Glutamatergic neuron (in vitro differentiated cells): ENCODE measurements around the gene PCSK7. TPM values are rescaled to one million over a fixed set of nuclear protein-coding genes. Genes with fewer than 3 reads are reported as not detected.

Experiments
- DNase-seq: peaks from one replicate; pipeline ENCODE4 v3.0.0; 2022
- H3K27ac Mint-ChIP-seq: one replicate; pipeline ENCODE4 v1.8.0; 2020; ENCODE audit warnings: mild to moderate bottlenecking, mixed read lengths, inconsistent platforms; ENCODE audit not compliant: unreplicated experiment
- H3K27me3 Mint-ChIP-seq: one replicate; pipeline ENCODE4 v1.8.0; 2020; ENCODE audit warnings: mild to moderate bottlenecking, moderate library complexity, mixed read lengths, inconsistent platforms; ENCODE audit not compliant: unreplicated experiment
- H3K36me3 Mint-ChIP-seq: one replicate; pipeline ENCODE4 v1.8.0; 2020; ENCODE audit warnings: mild to moderate bottlenecking, mixed read lengths, inconsistent platforms; ENCODE audit not compliant: unreplicated experiment
- H3K4me1 Mint-ChIP-seq: one replicate; pipeline ENCODE4 v1.8.0; 2020; ENCODE audit warnings: mild to moderate bottlenecking, low read depth, mixed read lengths, inconsistent platforms; ENCODE audit not compliant: unreplicated experiment
- H3K4me3 Mint-ChIP-seq: one replicate; pipeline ENCODE4 v1.8.0; 2020; ENCODE audit warnings: mild to moderate bottlenecking, mixed read lengths, inconsistent platforms; ENCODE audit not compliant: unreplicated experiment
- H3K9me3 Mint-ChIP-seq: one replicate; pipeline ENCODE4 v1.8.0; 2020; ENCODE audit warnings: mild to moderate bottlenecking, moderate library complexity, mixed read lengths, inconsistent platforms; ENCODE audit not compliant: unreplicated experiment
- total RNA-seq: library from RNA; stranded (reverse); fragmentation: NEBNext Ultra II Directional; extraction: Animal tissue kit (Norgen Biotek cat#: 25700); gene quantifications from one replicate; pipeline ENCODE4 v1.2.1, GENCODE V29; 2021; ENCODE audit not compliant: unreplicated experiment
- TF ChIP-seq, protein P1 (sequence below): fragments of 200-600 bp; sonication (generic); IDR thresholded peaks from one replicate; pipeline ENCODE4 v1.5.0; 2021; ENCODE audit not compliant: partially characterized antibody, unreplicated experiment

PCSK7 gene
- total RNA-seq, 1 donor from 2014 or later = 109 TPM

GRCh38 chr11:117221775-117222517 is 9.9 kb downstream of the PCSK7 start:
- Mint-ChIP-seq H3K36me3 (no peaks in the 10 kb centered on the region), H3K27ac (no peak overlapping the region), H3K4me3 (peak overlapping the region; percentile 15), H3K4me1 (peaks cover 9% of the 10 kb centered on the region), H3K9me3 (no peaks in the 10 kb centered on the region), H3K27me3 (peaks cover 2% of the 10 kb centered on the region)
- no peak for DNase-seq
- TF ChIP-seq, protein P1, sequence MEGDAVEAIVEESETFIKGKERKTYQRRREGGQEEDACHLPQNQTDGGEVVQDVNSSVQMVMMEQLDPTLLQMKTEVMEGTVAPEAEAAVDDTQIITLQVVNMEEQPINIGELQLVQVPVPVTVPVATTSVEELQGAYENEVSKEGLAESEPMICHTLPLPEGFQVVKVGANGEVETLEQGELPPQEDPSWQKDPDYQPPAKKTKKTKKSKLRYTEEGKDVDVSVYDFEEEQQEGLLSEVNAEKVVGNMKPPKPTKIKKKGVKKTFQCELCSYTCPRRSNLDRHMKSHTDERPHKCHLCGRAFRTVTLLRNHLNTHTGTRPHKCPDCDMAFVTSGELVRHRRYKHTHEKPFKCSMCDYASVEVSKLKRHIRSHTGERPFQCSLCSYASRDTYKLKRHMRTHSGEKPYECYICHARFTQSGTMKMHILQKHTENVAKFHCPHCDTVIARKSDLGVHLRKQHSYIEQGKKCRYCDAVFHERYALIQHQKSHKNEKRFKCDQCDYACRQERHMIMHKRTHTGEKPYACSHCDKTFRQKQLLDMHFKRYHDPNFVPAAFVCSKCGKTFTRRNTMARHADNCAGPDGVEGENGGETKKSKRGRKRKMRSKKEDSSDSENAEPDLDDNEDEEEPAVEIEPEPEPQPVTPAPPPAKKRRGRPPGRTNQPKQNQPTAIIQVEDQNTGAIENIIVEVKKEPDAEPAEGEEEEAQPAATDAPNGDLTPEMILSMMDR = no peak

DNA sequence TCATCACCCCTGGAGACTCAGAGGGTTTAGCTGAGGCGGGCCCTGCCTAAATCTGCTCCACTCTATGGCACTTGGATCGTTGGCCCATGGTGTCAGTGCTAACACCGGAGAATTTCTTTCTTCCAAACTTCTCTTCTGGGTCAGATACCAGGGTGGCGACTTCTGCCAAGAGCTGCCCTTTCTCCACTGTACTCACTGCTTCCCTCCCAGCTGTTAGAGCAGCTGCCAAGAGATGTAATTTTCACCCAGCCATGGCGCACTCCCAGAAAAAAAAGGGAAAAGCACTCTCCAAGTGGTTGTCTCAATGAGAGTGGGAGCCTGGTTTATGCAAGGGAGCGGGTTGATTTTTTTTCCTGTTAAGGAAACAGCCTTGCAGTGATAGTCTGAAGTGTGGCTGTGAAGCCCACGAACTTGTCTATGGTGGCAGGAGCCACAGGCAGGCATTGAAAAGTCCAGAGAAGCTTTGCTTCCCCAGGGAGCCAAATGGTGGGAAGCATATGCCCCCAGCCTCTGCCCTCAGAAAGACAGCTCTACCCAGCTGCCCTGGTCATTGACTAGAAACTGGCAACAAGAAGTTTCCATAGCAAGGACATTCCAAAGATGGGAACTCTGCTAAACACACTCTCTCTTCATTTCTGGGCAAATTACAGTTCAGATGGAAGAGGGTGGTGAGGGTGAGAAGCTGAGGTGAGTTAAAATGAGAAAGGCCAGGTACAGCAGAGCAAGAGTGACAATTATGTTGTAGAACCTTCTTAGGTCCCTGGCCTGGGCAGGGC is 10.7 kb downstream of the PCSK7 start:
- Mint-ChIP-seq H3K27me3 (peaks cover 2% of the 10 kb centered on the region), H3K4me3 (no peak overlapping the region), H3K4me1 (peaks cover 9% of the 10 kb centered on the region), H3K9me3 (no peaks in the 10 kb centered on the region), H3K27ac (no peak overlapping the region), H3K36me3 (no peaks in the 10 kb centered on the region)
- TF ChIP-seq, protein P1 = no peak
- no peak for DNase-seq

GRCh38 chr11:117220568-117220967 is 11.3 kb downstream of the PCSK7 start:
- H3K27ac Mint-ChIP-seq = no peak overlapping the region

GRCh38 chr11:117219995-117220394 is 11.9 kb downstream of the PCSK7 start:
- Mint-ChIP-seq H3K27ac (no peak overlapping the region), H3K4me1 (peaks cover 9% of the 10 kb centered on the region), H3K27me3 (peaks cover 1% of the 10 kb centered on the region), H3K4me3 (no peak overlapping the region), H3K9me3 (no peaks in the 10 kb centered on the region), H3K36me3 (no peaks in the 10 kb centered on the region)
- TF ChIP-seq, protein P1 = no peak
- DNase-seq = no peak

More at GRCh38 chr11:117220568-117220967, 11.3 kb downstream of the PCSK7 start:
- H3K4me3 Mint-ChIP-seq = no peak overlapping the region
- no peak for DNase-seq
- peaks cover 9% of the 10 kb centered on the region for H3K4me1 Mint-ChIP-seq
- H3K27me3 Mint-ChIP-seq = peaks cover 2% of the 10 kb centered on the region
- no peaks in the 10 kb centered on the region for H3K36me3 Mint-ChIP-seq
- H3K9me3 Mint-ChIP-seq = no peaks in the 10 kb centered on the region
- TF ChIP-seq, protein P1 = no peak

DNA sequence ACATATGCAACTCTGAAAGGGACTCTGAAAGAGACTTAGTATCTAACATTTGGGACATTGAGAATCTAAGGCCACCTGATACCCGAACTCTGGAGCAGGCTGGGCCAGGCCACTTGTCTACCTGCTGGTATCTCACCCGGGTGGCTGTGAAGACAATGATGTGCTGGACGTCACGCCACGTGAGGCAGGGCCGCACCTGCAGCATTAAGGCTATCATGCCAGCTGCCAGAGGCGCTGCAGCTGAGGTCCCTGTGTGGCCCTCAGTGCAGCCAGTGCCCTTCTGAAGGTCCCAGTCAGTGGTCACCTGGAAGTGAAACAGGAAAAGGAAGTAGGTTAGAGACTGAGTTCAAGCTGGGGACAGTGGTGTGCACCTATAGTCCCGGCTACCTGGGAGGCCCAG is 12.4 kb downstream of the PCSK7 start:
- Mint-ChIP-seq H3K36me3 (peaks cover 4% of the 10 kb centered on the region), H3K27me3 (no peaks in the 10 kb centered on the region), H3K4me3 (no peak overlapping the region), H3K27ac (no peak overlapping the region), H3K9me3 (no peaks in the 10 kb centered on the region), H3K4me1 (peaks cover 6% of the 10 kb centered on the region)
- no peak for DNase-seq
- TF ChIP-seq, protein P1 = no peak
